ENCODE results near the gene STIM1.

Gene STIM1

DNA sequence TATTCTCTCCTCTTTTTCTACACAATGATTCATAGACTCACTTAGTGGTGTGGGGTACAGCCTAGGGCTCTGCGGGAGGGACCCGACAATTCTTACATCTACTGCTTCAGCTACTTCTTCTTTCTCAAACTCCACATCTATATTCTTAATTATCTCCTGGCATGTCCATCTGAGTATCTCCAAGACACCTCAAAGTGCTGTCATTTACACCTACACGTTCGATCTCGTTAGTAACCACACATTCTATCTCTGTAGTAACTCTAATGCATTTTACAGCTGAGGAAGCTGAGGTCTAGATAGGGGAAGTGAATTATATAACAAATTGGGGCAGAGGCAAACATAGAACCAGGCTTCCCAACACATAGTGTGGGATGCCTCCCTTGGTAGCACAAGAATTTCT, 211.4 kb downstream of the STIM1 start:
- Mint-ChIP-seq H3K27ac (peak overlapping the region; percentile 1), H3K9me3 (no peaks in the 10 kb centered on the region), H3K4me1 (ENCODE audit: low read depth) (peaks cover 56% of the 10 kb centered on the region), H3K4me3 (no peak overlapping the region), H3K36me3 (ENCODE audit: low read depth) (peaks cover 25% of the 10 kb centered on the region), H3K27me3 (ENCODE audit: low read depth) (no peaks in the 10 kb centered on the region)

DNA sequence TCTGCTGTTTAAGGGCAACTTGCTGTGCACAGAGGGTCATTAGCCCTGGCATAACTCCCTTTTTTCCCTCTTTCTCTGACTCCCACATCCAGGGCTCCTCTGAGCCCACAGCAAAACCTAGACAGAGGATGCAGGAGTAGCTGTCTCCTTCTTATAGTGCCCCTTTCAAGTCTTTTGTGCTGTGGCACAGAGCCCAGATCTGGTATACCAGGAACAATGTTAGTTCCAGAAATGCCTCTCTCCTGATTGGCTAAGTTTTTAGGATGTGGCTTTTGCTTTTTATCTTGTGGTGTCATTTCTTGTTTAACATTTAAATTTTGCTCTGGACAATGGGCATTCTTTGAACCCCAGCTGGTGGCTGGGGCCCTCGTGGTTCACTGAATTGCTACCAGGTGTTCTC, 213.5 kb downstream of the STIM1 start:
- H3K36me3 Mint-ChIP-seq (ENCODE audit: low read depth): peaks cover 33% of the 10 kb centered on the region

DNA sequence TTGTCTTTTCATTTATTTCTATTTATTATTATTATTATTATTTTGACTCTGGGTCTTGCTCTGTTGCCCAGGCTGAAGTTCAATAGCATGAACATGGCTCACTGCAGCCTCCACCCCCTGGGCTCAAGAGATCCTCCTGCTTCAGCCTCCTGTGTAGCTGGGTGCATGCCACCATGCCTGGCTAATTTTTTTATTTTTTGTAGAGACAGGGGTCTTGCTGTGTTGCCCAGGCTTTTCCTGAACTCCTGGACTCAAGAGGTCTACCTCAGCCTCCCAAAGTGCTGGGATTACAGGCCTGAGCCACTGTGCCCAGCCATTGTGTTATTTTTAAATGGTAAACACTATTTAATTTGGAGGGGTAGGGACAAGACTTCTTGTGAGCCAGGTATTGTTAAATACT, 215.9 kb downstream of the STIM1 start:
- peaks cover 45% of the 10 kb centered on the region for H3K4me1 Mint-ChIP-seq (ENCODE audit: low read depth)
- H3K36me3 Mint-ChIP-seq (ENCODE audit: low read depth): peaks cover 33% of the 10 kb centered on the region
- H3K4me3 Mint-ChIP-seq: no peak overlapping the region
- no peaks in the 10 kb centered on the region for H3K27me3 Mint-ChIP-seq (ENCODE audit: low read depth)
- H3K27ac Mint-ChIP-seq: no peak overlapping the region
- H3K9me3 Mint-ChIP-seq: no peaks in the 10 kb centered on the region

More for the DNA sequence above, 213.5 kb downstream of the STIM1 start:
- Mint-ChIP-seq H3K27ac (peak overlapping the region; percentile 57), H3K27me3 (ENCODE audit: low read depth) (no peaks in the 10 kb centered on the region), H3K4me3 (no peak overlapping the region), H3K4me1 (ENCODE audit: low read depth) (peaks cover 63% of the 10 kb centered on the region), H3K9me3 (no peaks in the 10 kb centered on the region)

DNA sequence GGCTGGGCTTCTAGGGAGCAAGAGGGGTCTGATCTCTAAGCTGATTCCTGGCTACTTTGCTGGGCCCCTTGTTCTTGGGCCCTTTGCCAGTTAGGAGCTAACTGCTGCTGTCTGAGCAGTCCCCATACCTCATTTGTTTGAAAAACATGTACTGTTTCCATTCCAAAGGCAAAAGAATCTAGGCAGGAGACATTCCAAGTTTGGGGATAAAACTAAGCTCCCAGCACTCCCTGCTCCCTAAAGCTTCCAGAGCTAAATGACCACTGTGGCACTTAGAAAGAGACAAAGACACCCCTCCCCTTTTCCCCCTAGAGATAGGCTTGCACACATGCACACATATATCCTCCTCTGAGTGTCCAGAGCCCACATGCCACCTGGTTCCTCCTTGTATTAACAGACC, 216.4 kb downstream of the STIM1 start:
- H3K27me3 Mint-ChIP-seq (ENCODE audit: low read depth): no peaks in the 10 kb centered on the region
- H3K36me3 Mint-ChIP-seq (ENCODE audit: low read depth): peaks cover 35% of the 10 kb centered on the region
- H3K4me3 Mint-ChIP-seq: no peak overlapping the region

GRCh38 chr11:4072668-4073285, 217.3 kb downstream of the STIM1 start:
- peaks cover 38% of the 10 kb centered on the region for H3K4me1 Mint-ChIP-seq (ENCODE audit: low read depth)

More for the DNA sequence above, 216.4 kb downstream of the STIM1 start:
- Mint-ChIP-seq H3K4me1 (ENCODE audit: low read depth) (peaks cover 40% of the 10 kb centered on the region), H3K27ac (peak overlapping the region; percentile 41), H3K9me3 (no peaks in the 10 kb centered on the region)

DNA sequence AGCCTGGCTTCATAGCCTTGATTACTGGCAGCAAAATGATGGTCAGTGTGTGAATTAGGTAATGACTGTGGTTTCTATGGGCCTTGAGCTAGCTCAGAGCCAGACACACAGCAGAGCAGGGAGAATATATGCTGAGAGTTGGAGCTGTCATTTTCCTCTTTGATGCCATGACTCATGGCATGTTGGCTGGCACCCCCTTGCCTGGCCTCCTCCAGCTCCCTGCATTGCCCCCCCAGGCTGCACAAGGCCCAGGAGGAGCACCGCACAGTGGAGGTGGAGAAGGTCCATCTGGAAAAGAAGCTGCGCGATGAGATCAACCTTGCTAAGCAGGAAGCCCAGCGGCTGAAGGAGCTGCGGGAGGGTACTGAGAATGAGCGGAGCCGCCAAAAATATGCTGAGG, 218.8 kb downstream of the STIM1 start:
- Mint-ChIP-seq H3K4me3 (no peak overlapping the region), H3K27me3 (ENCODE audit: low read depth) (no peaks in the 10 kb centered on the region), H3K27ac (no peak overlapping the region), H3K4me1 (ENCODE audit: low read depth) (peaks cover 30% of the 10 kb centered on the region), H3K9me3 (no peaks in the 10 kb centered on the region), H3K36me3 (ENCODE audit: low read depth) (peaks cover 27% of the 10 kb centered on the region)

More at GRCh38 chr11:4072668-4073285, 217.3 kb downstream of the STIM1 start:
- no peaks in the 10 kb centered on the region for H3K9me3 Mint-ChIP-seq
- peaks cover 31% of the 10 kb centered on the region for H3K36me3 Mint-ChIP-seq (ENCODE audit: low read depth)
- H3K27ac Mint-ChIP-seq: peak overlapping the region; percentile 67
- no peaks in the 10 kb centered on the region for H3K27me3 Mint-ChIP-seq (ENCODE audit: low read depth)
- no peak overlapping the region for H3K4me3 Mint-ChIP-seq

DNA sequence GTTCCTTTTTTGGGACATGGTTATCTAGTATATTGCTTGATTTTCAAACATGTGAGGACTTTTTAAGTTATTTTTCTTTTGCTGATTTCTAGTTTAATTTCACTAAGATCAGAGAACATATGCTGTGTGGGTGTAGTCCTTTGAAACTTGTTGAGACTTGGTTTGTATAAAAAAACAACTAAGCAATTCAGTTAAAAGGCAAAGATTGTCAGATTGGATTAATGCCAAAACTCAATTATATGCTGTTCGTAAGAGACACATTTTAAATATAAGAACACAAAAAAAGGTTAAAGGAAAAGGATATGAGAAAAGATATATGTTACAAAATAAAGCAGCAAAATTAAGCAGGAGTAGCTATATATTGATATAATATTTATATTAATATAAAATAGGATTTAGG, 221.3 kb downstream of the STIM1 start:
- no peak overlapping the region for H3K27ac Mint-ChIP-seq
- no peaks in the 10 kb centered on the region for H3K9me3 Mint-ChIP-seq
- no peak overlapping the region for H3K4me3 Mint-ChIP-seq
- no peaks in the 10 kb centered on the region for H3K27me3 Mint-ChIP-seq (ENCODE audit: low read depth)
- peaks cover 24% of the 10 kb centered on the region for H3K36me3 Mint-ChIP-seq (ENCODE audit: low read depth)
- H3K4me1 Mint-ChIP-seq (ENCODE audit: low read depth): peaks cover 16% of the 10 kb centered on the region

- Mint-ChIP-seq H3K9me3 (no peaks in the 10 kb centered on the region), H3K27me3 (ENCODE audit: low read depth) (no peaks in the 10 kb centered on the region), H3K4me1 (ENCODE audit: low read depth) (peaks cover 19% of the 10 kb centered on the region), H3K27ac (no peak overlapping the region), H3K4me3 (no peak overlapping the region), H3K36me3 (ENCODE audit: low read depth) (peaks cover 41% of the 10 kb centered on the region)
These were observed 227.7 kb downstream of the STIM1 start for GRCh38 chr11:4083198-4083597.

- Mint-ChIP-seq H3K4me1 (ENCODE audit: low read depth) (peaks cover 30% of the 10 kb centered on the region), H3K27ac (no peak overlapping the region), H3K36me3 (ENCODE audit: low read depth) (peaks cover 48% of the 10 kb centered on the region), H3K27me3 (ENCODE audit: low read depth) (no peaks in the 10 kb centered on the region), H3K4me3 (no peak overlapping the region), H3K9me3 (no peaks in the 10 kb centered on the region)
These were observed 229.1 kb downstream of the STIM1 start for GRCh38 chr11:4084406-4085125.

- Mint-ChIP-seq H3K27me3 (ENCODE audit: low read depth) (no peaks in the 10 kb centered on the region), H3K36me3 (ENCODE audit: low read depth) (peaks cover 57% of the 10 kb centered on the region), H3K27ac (no peak overlapping the region), H3K4me3 (no peak overlapping the region), H3K4me1 (ENCODE audit: low read depth) (peaks cover 40% of the 10 kb centered on the region), H3K9me3 (no peaks in the 10 kb centered on the region)
These were observed 230.1 kb downstream of the STIM1 start for GRCh38 chr11:4085575-4085974.

DNA sequence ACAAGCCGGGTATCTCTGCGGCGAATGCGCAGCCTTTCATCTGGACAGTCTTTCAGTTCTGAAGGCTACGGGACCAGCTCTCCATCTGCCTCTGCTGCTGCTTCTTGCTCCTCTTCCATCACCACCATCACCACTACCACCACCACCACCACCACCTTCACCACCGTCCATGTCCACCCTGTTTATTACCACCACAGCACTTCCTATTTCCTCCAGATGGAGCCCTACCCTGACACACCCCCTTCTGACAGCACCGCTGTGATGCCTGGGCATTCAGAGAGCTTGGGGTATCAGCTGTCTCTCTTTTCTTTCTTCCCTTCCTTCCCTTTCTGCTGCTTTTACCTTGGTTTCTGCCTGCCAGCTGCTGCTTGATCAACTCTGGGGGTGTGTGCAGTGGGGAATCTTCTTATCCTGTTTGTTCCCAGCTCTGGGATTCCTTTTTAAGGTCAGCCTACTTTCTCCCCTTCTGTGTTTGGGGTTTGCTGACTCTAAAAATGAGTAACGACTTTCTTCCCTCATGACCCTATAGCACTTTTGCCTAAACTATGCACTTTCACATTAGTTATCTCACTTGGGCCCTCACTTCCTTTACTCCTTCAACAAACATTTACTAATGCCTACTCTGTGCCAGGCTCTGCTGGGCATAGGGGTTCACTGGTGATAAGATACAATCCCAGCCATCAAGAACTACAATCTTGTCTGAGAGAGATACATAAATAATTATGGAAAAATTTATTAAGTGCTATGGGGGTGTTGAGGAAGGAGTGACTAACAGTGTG, 231.3 kb downstream of the STIM1 start:
- Mint-ChIP-seq H3K27me3 (ENCODE audit: low read depth) (no peaks in the 10 kb centered on the region), H3K9me3 (no peaks in the 10 kb centered on the region), H3K4me3 (no peak overlapping the region), H3K36me3 (ENCODE audit: low read depth) (peaks cover 60% of the 10 kb centered on the region), H3K4me1 (ENCODE audit: low read depth) (peaks cover 51% of the 10 kb centered on the region), H3K27ac (peak overlapping the region; percentile 53)

DNA sequence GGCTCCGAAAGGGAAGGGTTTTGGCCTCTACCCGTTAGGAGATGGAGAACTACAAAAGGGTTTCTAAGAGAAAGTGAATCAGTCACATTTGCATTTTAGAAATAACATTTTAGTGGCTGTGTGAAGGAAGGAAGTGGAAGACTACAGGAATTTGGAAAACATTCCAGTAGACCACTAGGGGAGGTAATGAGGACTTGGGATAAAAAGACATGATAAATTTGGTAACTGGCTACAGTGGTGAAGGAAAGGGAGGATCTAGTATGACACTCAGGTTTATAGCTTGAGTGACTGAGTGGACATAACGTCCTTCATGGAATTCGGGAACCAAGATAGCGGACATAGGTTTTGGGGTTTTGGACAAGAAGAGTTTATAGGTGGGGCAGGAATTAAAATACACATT, 232.1 kb downstream of the STIM1 start:
- Mint-ChIP-seq H3K27me3 (ENCODE audit: low read depth) (no peaks in the 10 kb centered on the region), H3K27ac (peak overlapping the region; percentile 53), H3K4me1 (ENCODE audit: low read depth) (peaks cover 59% of the 10 kb centered on the region), H3K36me3 (ENCODE audit: low read depth) (peaks cover 65% of the 10 kb centered on the region), H3K4me3 (no peak overlapping the region), H3K9me3 (no peaks in the 10 kb centered on the region)

GRCh38 chr11:4090258-4090657, 234.8 kb downstream of the STIM1 start:
- Mint-ChIP-seq H3K4me1 (ENCODE audit: low read depth) (peaks cover 72% of the 10 kb centered on the region), H3K9me3 (no peaks in the 10 kb centered on the region), H3K27ac (peak overlapping the region; percentile 98), H3K36me3 (ENCODE audit: low read depth) (peaks cover 49% of the 10 kb centered on the region), H3K4me3 (peak overlapping the region; percentile 91), H3K27me3 (ENCODE audit: low read depth) (no peaks in the 10 kb centered on the region)

DNA sequence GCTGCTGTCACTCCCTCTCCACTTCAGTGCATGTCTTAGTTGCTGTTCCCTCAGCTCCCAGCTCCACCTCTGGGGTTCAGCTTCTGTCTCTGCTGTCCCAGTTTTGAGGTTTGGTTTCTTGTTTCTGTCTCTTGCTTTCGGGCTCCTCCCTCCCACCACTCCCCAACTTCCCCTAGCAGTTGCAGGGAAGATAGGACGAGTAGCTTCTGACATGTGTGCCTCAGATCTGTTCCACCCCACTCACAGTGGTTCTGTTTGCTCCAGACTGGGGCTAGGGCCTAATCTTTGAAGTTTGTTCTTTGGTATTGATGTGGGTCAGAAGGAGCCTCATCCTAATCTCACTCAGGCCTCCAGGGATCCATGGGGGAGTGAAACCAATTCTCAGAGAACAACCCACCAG, 236.6 kb downstream of the STIM1 start:
- Mint-ChIP-seq H3K27me3 (ENCODE audit: low read depth) (no peaks in the 10 kb centered on the region), H3K4me1 (ENCODE audit: low read depth) (peaks cover 76% of the 10 kb centered on the region), H3K4me3 (peak overlapping the region; percentile 91), H3K36me3 (ENCODE audit: low read depth) (peaks cover 38% of the 10 kb centered on the region), H3K9me3 (no peaks in the 10 kb centered on the region), H3K27ac (peak overlapping the region; percentile 98)
